Smooth muscle cell (in vitro differentiated cells): ENCODE measurements around the gene RBM20. TPM values are rescaled to one million over a fixed set of nuclear protein-coding genes. Genes with fewer than 3 reads are reported as not detected.

Experiments used
- DNase-seq: peaks from one replicate; lab custom pipeline; 2025; ENCODE audit not compliant: unreplicated experiment; lab: John Stamatoyannopoulos, UW
- H2AFZ ChIP-seq: fragments of 200-600 bp; sonication (generic); 2 replicates; pipeline ENCODE4 v1.6.0; 2016; ENCODE audit warnings: antibody characterized with exemption, low read depth, mild to moderate bottlenecking
- H3F3A ChIP-seq: fragments of 200-600 bp; sonication (generic); 2 replicates; pipeline ENCODE4 v1.6.0; 2017; ENCODE audit warnings: antibody characterized with exemption, low read depth
- H3K27ac ChIP-seq: fragments of 200-600 bp; sonication (generic); 2 replicates; pipeline ENCODE4 v1.5.1; 2016; ENCODE audit warnings: low read depth, mild to moderate bottlenecking
- H3K27me3 ChIP-seq: fragments of 200-600 bp; sonication (generic); 2 replicates; pipeline ENCODE4 v1.6.1; 2016; ENCODE audit warnings: low read depth, mild to moderate bottlenecking
- H3K36me3 ChIP-seq: fragments of 200-600 bp; sonication (generic); 2 replicates; pipeline ENCODE4 v1.5.1; 2016; ENCODE audit warnings: low read depth
- H3K4me1 ChIP-seq: fragments of 200-600 bp; sonication (generic); 2 replicates; pipeline ENCODE4 v1.5.1; 2016; ENCODE audit warnings: low read depth
- H3K4me2 ChIP-seq: fragments of 200-600 bp; sonication (generic); 2 replicates; pipeline ENCODE4 v1.6.0; 2016; ENCODE audit warnings: mild to moderate bottlenecking
- H3K4me3 ChIP-seq: fragments of 200-600 bp; sonication (generic); 2 replicates; pipeline ENCODE4 v1.5.1; 2016; ENCODE audit warnings: mild to moderate bottlenecking
- H3K79me2 ChIP-seq: fragments of 200-600 bp; sonication (generic); 2 replicates; pipeline ENCODE4 v1.6.0; 2016; ENCODE audit warnings: low read depth, mild to moderate bottlenecking
- H3K9ac ChIP-seq: fragments of 200-600 bp; sonication (generic); 2 replicates; pipeline ENCODE4 v1.6.0; 2016; ENCODE audit warnings: low read depth
- H3K9me3 ChIP-seq: fragments of 200-600 bp; sonication (generic); replicated peaks from 2 replicates; pipeline ENCODE4 v1.5.1; 2016; ENCODE audit warnings: low read depth
- H4K20me1 ChIP-seq: fragments of 200-600 bp; sonication (generic); 2 replicates; pipeline ENCODE4 v1.6.0; 2016; ENCODE audit warnings: low read depth
- CTCF ChIP-seq: fragments of 200-600 bp; sonication (generic); IDR thresholded peaks from 2 replicates; pipeline ENCODE4 v1.5.1; 2017; ENCODE audit warnings: borderline replicate concordance, mild to moderate bottlenecking, antibody characterized with exemption; ENCODE audit not compliant: insufficient read depth, poor library complexity, severe bottlenecking
- WGBS: methylation state at CpG from one replicate; pipeline ENCODE4 v1.1.7; 2016; ENCODE audit warnings: low lambda C conversion rate; 5-methylcytosine and 5-hydroxymethylcytosine counted together
- polyA plus RNA-seq: library from polyadenylated mRNA; unstranded; fragments of >200 nt; fragmentation: Nextera tagmentation; extraction: Ambion mirVana; gene quantifications from 2 replicates; pipeline ENCODE4 v1.2.1, GENCODE V29; 2016
- total RNA-seq: library from RNA; depleted of rRNA; stranded (reverse); fragments of >200 nt; gene quantifications from 2 replicates; pipeline ENCODE4 v1.2.3, GENCODE V29; 2014

Gene RBM20
- total and polyA plus RNA-seq, 2 experiments from 2014 or later: 0.09 TPM

- H3K27me3 ChIP-seq: peaks cover 54% of the 10 kb centered on the region
- no peak overlapping the region for H3K4me2 ChIP-seq
- no peak for DNase-seq
- no peaks in the 10 kb centered on the region for H3K79me2 ChIP-seq
- H3K9me3 ChIP-seq: no peaks in the 10 kb centered on the region
- TF ChIP-seq CTCF: no peak
- H3F3A ChIP-seq: peaks cover 6% of the 10 kb centered on the region
- no peak overlapping the region for H3K9ac ChIP-seq
- H3K27ac ChIP-seq: no peak overlapping the region
- no peak overlapping the region for H2AFZ ChIP-seq
- H3K4me3 ChIP-seq: no peak overlapping the region
- 88% methylated on average over 13 of the region's 13 CpGs for WGBS
- no peaks in the 10 kb centered on the region for H3K36me3 ChIP-seq
- peaks cover 17% of the 10 kb centered on the region for H3K4me1 ChIP-seq
- H4K20me1 ChIP-seq: no peaks in the 10 kb centered on the region
These were observed 2.4 kb downstream of the RBM20 start for GRCh38 chr10:110646417-110647135.

- H4K20me1 ChIP-seq: no peaks in the 10 kb centered on the region
- WGBS: 83% methylated on average over 3 of the region's 3 CpGs
- peaks cover 13% of the 10 kb centered on the region for H3K4me1 ChIP-seq
- no peak overlapping the region for H3K4me2 ChIP-seq
- no peak for TF ChIP-seq CTCF
- no peaks in the 10 kb centered on the region for H3K9me3 ChIP-seq
- no peak overlapping the region for H3K4me3 ChIP-seq
- H3F3A ChIP-seq: peaks cover 6% of the 10 kb centered on the region
- H3K79me2 ChIP-seq: no peaks in the 10 kb centered on the region
- no peaks in the 10 kb centered on the region for H3K36me3 ChIP-seq
- H3K27me3 ChIP-seq: peaks cover 49% of the 10 kb centered on the region
- DNase-seq: no peak
- H3K9ac ChIP-seq: no peak overlapping the region
- no peak overlapping the region for H2AFZ ChIP-seq
- no peak overlapping the region for H3K27ac ChIP-seq
These were observed 2.9 kb downstream of the RBM20 start for GRCh38 chr10:110647136-110647430.

- Histone ChIP-seq H3K27me3 (peaks cover 32% of the 10 kb centered on the region), H3K9me3 (no peaks in the 10 kb centered on the region), H3K4me3 (no peak overlapping the region), H3K36me3 (no peaks in the 10 kb centered on the region), H3K27ac (no peak overlapping the region), H3K79me2 (no peaks in the 10 kb centered on the region), H3K9ac (no peak overlapping the region), H4K20me1 (no peaks in the 10 kb centered on the region), H3K4me2 (no peak overlapping the region), H3F3A (peaks cover 6% of the 10 kb centered on the region), H3K4me1 (peaks cover 4% of the 10 kb centered on the region), H2AFZ (no peak overlapping the region)
- 91% methylated on average over 3 of the region's 3 CpGs for whole genome bisulfite sequencing
- no peak for TF ChIP-seq CTCF
- no peak for DNase-seq
These were observed 4.7 kb downstream of the RBM20 start for GRCh38 chr10:110648692-110649346.
